IMR-90 (cell line): ENCODE data around the gene TALDO1. TPM values are rescaled to one million over a fixed set of nuclear protein-coding genes. Genes with fewer than 3 reads are reported as not detected.

Experiments used
- ATAC-seq: fragments of 200-7000 bp; cut with Tn5 transposase; 2 replicates; pipeline ENCODE4 v1.9.1; 2020; ENCODE audit warnings: low read depth, mild to moderate bottlenecking, moderate library complexity
- BruUV-seq: library from RNA; stranded (reverse); fragments of 400-500 nt; replicated peaks from 2 replicates; lab custom pipeline; 2021; lab: Mats Ljungman, UMichigan
- CTCF ChIA-PET: fragments of 300-600 bp; formaldehyde crosslinking; extraction: SDS; loops from one replicate; lab custom pipeline; 2021; ENCODE audit warnings: antibody characterized with exemption; lab: Yijun Ruan, JAX
- POLR2A ChIA-PET: fragments of 300-600 bp; sonication (Branson Sonifier 250); formaldehyde crosslinking; loops from one replicate; lab custom pipeline; 2022; ENCODE audit warnings: antibody characterized with exemption; ENCODE audit not compliant: unreplicated experiment; lab: Charles Lee
- DNase-seq: peaks from one replicate; pipeline ENCODE4 v3.0.0; 2013
- H2AFZ ChIP-seq: replicated peaks from 2 replicates; pipeline ENCODE3; 2013; ENCODE audit warnings: low read length, mild to moderate bottlenecking; ENCODE audit not compliant: poor library complexity
- H2AK5ac ChIP-seq: 2 replicates; pipeline ENCODE4 v1.6.1; 2013; ENCODE audit warnings: low read depth, low read length, inconsistent platforms
- H2AK9ac ChIP-seq: replicated peaks from 2 replicates; pipeline ENCODE3; 2013; ENCODE audit warnings: mild to moderate bottlenecking, low read depth, low read length, moderate library complexity; ENCODE audit not compliant: poor library complexity
- H2BK120ac ChIP-seq: 2 replicates; pipeline ENCODE4 v1.6.1; 2013; ENCODE audit warnings: low read depth, low read length, inconsistent platforms
- H2BK15ac ChIP-seq: 3 replicates; pipeline ENCODE4 v1.6.1; 2013; ENCODE audit warnings: low read depth, low read length, inconsistent platforms
- H2BK20ac ChIP-seq: 2 replicates; pipeline ENCODE4 v1.6.1; 2013; ENCODE audit warnings: low read depth, mild to moderate bottlenecking, inconsistent platforms, low read length, moderate library complexity
- H2BK5ac ChIP-seq: 2 replicates; pipeline ENCODE4 v1.6.1; 2013; ENCODE audit warnings: mild to moderate bottlenecking, low read depth, low read length, inconsistent platforms; ENCODE audit not compliant: poor library complexity, severe bottlenecking
- H3K14ac ChIP-seq: replicated peaks from 2 replicates; pipeline ENCODE4 v1.6.1; 2013; ENCODE audit warnings: low read depth, low read length, inconsistent platforms
- H3K18ac ChIP-seq: 2 replicates; pipeline ENCODE4 v1.6.1; 2013; ENCODE audit warnings: low read depth, low read length, control low read depth
- H3K23ac ChIP-seq: 2 replicates; pipeline ENCODE4 v1.6.1; 2013; ENCODE audit warnings: low read depth, low read length, inconsistent platforms
- H3K27ac ChIP-seq: 2 replicates; pipeline ENCODE4 v1.5.1; 2013; ENCODE audit warnings: mild to moderate bottlenecking, control low read depth, low read length; ENCODE audit not compliant: insufficient read depth
- H3K27me3 ChIP-seq: 2 replicates; pipeline ENCODE4 v1.6.1; 2013; ENCODE audit warnings: low read length; ENCODE audit not compliant: control insufficient read depth, insufficient read depth
- H3K36me3 ChIP-seq: 2 replicates; pipeline ENCODE4 v1.6.1; 2013; ENCODE audit warnings: low read length, mixed read lengths; ENCODE audit not compliant: control insufficient read depth, insufficient read depth
- H3K4ac ChIP-seq: 2 replicates; pipeline ENCODE4 v1.6.1; 2013; ENCODE audit warnings: low read depth, low read length, inconsistent platforms
- H3K4me1 ChIP-seq: 2 replicates; pipeline ENCODE4 v1.6.1; 2013; ENCODE audit warnings: low read length, mixed read lengths; ENCODE audit not compliant: control insufficient read depth, insufficient read depth
- H3K4me2 ChIP-seq: 2 replicates; pipeline ENCODE4 v1.6.1; 2013; ENCODE audit warnings: low read depth, mild to moderate bottlenecking, control low read depth, low read length, moderate library complexity
- H3K4me3 ChIP-seq: 2 replicates; pipeline ENCODE4 v1.5.1; 2013; ENCODE audit warnings: low read depth, mild to moderate bottlenecking, control low read depth, low read length, moderate library complexity; ENCODE audit not compliant: insufficient read depth
- H3K56ac ChIP-seq: 2 replicates; pipeline ENCODE4 v1.6.1; 2013; ENCODE audit warnings: low read length, inconsistent platforms; ENCODE audit not compliant: insufficient read depth; ENCODE audit errors: extremely low read depth
- H3K79me1 ChIP-seq, 2 experiments: 2 replicates each; pipeline ENCODE4 v1.6.1; 2013; ENCODE audit warnings: low read length in 2 of 2, inconsistent platforms in 1 of 2, low read depth in 1 of 2
- H3K9ac ChIP-seq: 2 replicates; pipeline ENCODE4 v1.6.1; 2013; ENCODE audit warnings: low read depth, low read length, control low read depth
- H3K9me1 ChIP-seq: 2 replicates; pipeline ENCODE4 v1.6.1; 2013; ENCODE audit warnings: low read length, inconsistent platforms; ENCODE audit not compliant: insufficient read depth
- H3K9me3 ChIP-seq: 2 replicates; pipeline ENCODE4 v1.6.1; 2013; ENCODE audit warnings: low read length; ENCODE audit not compliant: control insufficient read depth, insufficient read depth
- H4K20me1 ChIP-seq: 2 replicates; pipeline ENCODE4 v1.6.1; 2013; ENCODE audit warnings: low read length, inconsistent platforms; ENCODE audit not compliant: insufficient read depth
- H4K5ac ChIP-seq: 2 replicates; pipeline ENCODE4 v1.6.1; 2013; ENCODE audit warnings: mild to moderate bottlenecking, low read depth, low read length, control low read depth
- H4K8ac ChIP-seq, 2 experiments: 2 replicates each; pipeline ENCODE4 v1.6.1; 2013; ENCODE audit warnings: low read depth in 2 of 2, low read length in 2 of 2, control low read depth in 1 of 2, inconsistent platforms in 1 of 2
- H4K91ac ChIP-seq: 2 replicates; pipeline ENCODE4 v1.6.1; 2013; ENCODE audit warnings: low read depth, low read length, inconsistent platforms; ENCODE audit not compliant: insufficient read depth
- BHLHE40 ChIP-seq: fragments of 150-350 bp; IDR thresholded peaks from 2 replicates; pipeline ENCODE4 v1.6.1; 2016; ENCODE audit warnings: mild to moderate bottlenecking, low read depth, low read length
- CEBPB ChIP-seq: IDR thresholded peaks from 2 replicates; pipeline ENCODE4 v1.6.1; 2012; ENCODE audit warnings: low read depth, low read length, improper control_type of control experiment
- CHD1 ChIP-seq: IDR thresholded peaks from 2 replicates; pipeline ENCODE4 v1.6.1; 2012; ENCODE audit warnings: low read depth, low read length, improper control_type of control experiment
- CTCF ChIP-seq: conservative IDR thresholded peaks from 2 replicates; pipeline ENCODE4 v1.5.1; 2012; ENCODE audit warnings: mild to moderate bottlenecking, low read depth, low read length, improper control_type of control experiment
- ELK1 ChIP-seq: fragments of 150-350 bp; IDR thresholded peaks from 2 replicates; pipeline ENCODE4 v1.6.1; 2016; ENCODE audit warnings: low read depth, mild to moderate bottlenecking, low read length, moderate library complexity, borderline replicate concordance
- FOS ChIP-seq: fragments of 150-350 bp; IDR thresholded peaks from 2 replicates; pipeline ENCODE4 v1.6.1; 2016; ENCODE audit warnings: low read depth, low read length
- MAFK ChIP-seq: IDR thresholded peaks from 2 replicates; pipeline ENCODE4 v1.6.1; 2012; ENCODE audit warnings: low read depth, low read length, improper control_type of control experiment
- MAZ ChIP-seq: IDR thresholded peaks from 2 replicates; pipeline ENCODE4 v1.6.1; 2012; ENCODE audit warnings: low read depth, mild to moderate bottlenecking, low read length, improper control_type of control experiment, moderate library complexity, borderline replicate concordance
- MXI1 ChIP-seq: IDR thresholded peaks from 2 replicates; pipeline ENCODE4 v1.6.1; 2012; ENCODE audit warnings: low read depth, mild to moderate bottlenecking, low read length, moderate library complexity, borderline replicate concordance
- NFE2L2 ChIP-seq: fragments of 150-350 bp; IDR thresholded peaks from 2 replicates; pipeline ENCODE4 v1.6.1; 2016; ENCODE audit warnings: low read depth, mild to moderate bottlenecking, low read length
- POLR2A ChIP-seq: IDR thresholded peaks from 2 replicates; pipeline ENCODE4 v1.6.1; 2012; ENCODE audit warnings: mild to moderate bottlenecking, low read depth, low read length
- RAD21 ChIP-seq: IDR thresholded peaks from 2 replicates; pipeline ENCODE4 v1.6.1; 2012; ENCODE audit warnings: low read length, improper control_type of control experiment
- RCOR1 ChIP-seq: IDR thresholded peaks from 2 replicates; pipeline ENCODE4 v1.6.1; 2012; ENCODE audit warnings: mild to moderate bottlenecking, low read length, improper control_type of control experiment; ENCODE audit not compliant: insufficient replicate concordance
- SMC3 ChIP-seq: fragments of 150-350 bp; IDR thresholded peaks from 2 replicates; pipeline ENCODE4 v1.6.1; 2016; ENCODE audit warnings: low read depth, mild to moderate bottlenecking, antibody characterized with exemption, low read length, moderate library complexity
- USF2 ChIP-seq: fragments of 150-350 bp; IDR thresholded peaks from 2 replicates; pipeline ENCODE4 v1.6.1; 2017; ENCODE audit warnings: mild to moderate bottlenecking, antibody characterized with exemption, low read length, low read depth
- WGBS, 2 experiments: methylation state at CpG; one replicate each; pipeline versions ENCODE4 v1.1.5 to v1.1.7; 2013; ENCODE audit warnings: missing lambda C conversion rate in 2 of 2; ENCODE audit not compliant: insufficient read length in 1 of 2; ENCODE audit errors: extremely low coverage in 2 of 2; 5-methylcytosine and 5-hydroxymethylcytosine counted together
- dilution Hi-C: fragments of 300-500 bp; cut with HindIII; formaldehyde crosslinking; loops from one replicate; pipeline ENCODE4 v1.14.3; 2018; ENCODE audit warnings: low sequenced_read_pairs; ENCODE audit not compliant: unreplicated experiment
- in situ Hi-C: fragments of 300-500 bp; cut with MboI; formaldehyde crosslinking; loops from 3 replicates; pipeline ENCODE4 v1.14.3; 2019; ENCODE audit warnings: low sequenced_read_pairs, inconsistent platforms, mixed read lengths
- intact Hi-C: fragments of 100-400 bp; cut with micrococcal nuclease; formaldehyde crosslinking; loops from 2 replicates; pipeline ENCODE4 v1.10.0; 2022
- polyA plus RNA-seq, 3 experiments: library from polyadenylated mRNA; depleted of rRNA; stranded (reverse); fragments of >200 nt; gene quantifications; 2 replicates each; pipeline ENCODE4 v1.2.3, GENCODE V29; 2012; ENCODE audit warnings: low replicate concordance in 1 of 3
- total RNA-seq: library from RNA; depleted of rRNA; stranded (reverse); fragments of >200 nt; gene quantifications from 2 replicates; pipeline ENCODE4 v1.2.3, GENCODE V29; 2012

Gene TALDO1
- total and polyA plus RNA-seq, 2 of the 4 experiments (the other 2 are of a cell fraction) = 147 to 210 TPM

GRCh38 chr11:792873-793272, 45.6 kb downstream of the TALDO1 start (continued):
- TF ChIP-seq POLR2A = no peak

GRCh38 chr11:793556-793955, 46.3 kb downstream of the TALDO1 start:
- Histone ChIP-seq H3K9ac (no peak overlapping the region), H2AK5ac (no peak overlapping the region), H4K5ac (no peak overlapping the region), H3K4ac (no peak overlapping the region), H4K8ac (no peak overlapping the region), H2BK20ac (no peak overlapping the region), H3K79me1 (peaks cover 0 to 27% of the 10 kb centered on the region in 2 experiments; a peak in 3 of 4 replicates), H3K18ac (no peak overlapping the region), H4K20me1 (peaks cover 18% of the 10 kb centered on the region), H4K91ac (no peak overlapping the region), H3K27me3 (no peaks in the 10 kb centered on the region), H3K36me3 (peaks cover 23% of the 10 kb centered on the region; the same call in 1 of the 2 replicates), H2AK9ac (no peak overlapping the region), H3K9me3 (no peaks in the 10 kb centered on the region), H2BK120ac (no peak overlapping the region), H2BK5ac (no peak overlapping the region), H3K27ac (no peak overlapping the region), H3K4me3 (no peak overlapping the region), H3K23ac (no peak overlapping the region), H2AFZ (peak overlapping the region; percentile 5), H3K4me2 (no peak overlapping the region), H3K4me1 (peaks cover 16% of the 10 kb centered on the region), H2BK15ac (no peak overlapping the region), H3K9me1 (peaks cover 6% of the 10 kb centered on the region; the same call in 1 of the 2 replicates), H3K56ac (no peak overlapping the region), H3K14ac (no peak overlapping the region)
- BruUV-seq = no TSS peak
- ChIA-PET CTCF (no interaction called here), POLR2A (no interaction called here)
- DNase-seq (no peak), ATAC-seq (no peak)
- dilution Hi-C loops = no loop called here
- in situ Hi-C loops = no loop called here
- no CpG with 5 or more reads among the region's 7 CpGs for WGBS, 2 experiments
- intact Hi-C loops = no loop called here
- TF ChIP-seq CHD1 (no peak), RCOR1 (no peak), BHLHE40 (no peak), MAZ (no peak), ELK1 (no peak), RAD21 (no peak), FOS (no peak), USF2 (no peak), MXI1 (no peak), NFE2L2 (no peak), SMC3 (no peak), CTCF (no peak), MAFK (no peak), CEBPB (no peak)
